ENCODE data around the gene SMPD3.
A peak's percentile ranks its signal among the peaks of the same experiment; 100 is the strongest.

SMPD3 gene

DNA sequence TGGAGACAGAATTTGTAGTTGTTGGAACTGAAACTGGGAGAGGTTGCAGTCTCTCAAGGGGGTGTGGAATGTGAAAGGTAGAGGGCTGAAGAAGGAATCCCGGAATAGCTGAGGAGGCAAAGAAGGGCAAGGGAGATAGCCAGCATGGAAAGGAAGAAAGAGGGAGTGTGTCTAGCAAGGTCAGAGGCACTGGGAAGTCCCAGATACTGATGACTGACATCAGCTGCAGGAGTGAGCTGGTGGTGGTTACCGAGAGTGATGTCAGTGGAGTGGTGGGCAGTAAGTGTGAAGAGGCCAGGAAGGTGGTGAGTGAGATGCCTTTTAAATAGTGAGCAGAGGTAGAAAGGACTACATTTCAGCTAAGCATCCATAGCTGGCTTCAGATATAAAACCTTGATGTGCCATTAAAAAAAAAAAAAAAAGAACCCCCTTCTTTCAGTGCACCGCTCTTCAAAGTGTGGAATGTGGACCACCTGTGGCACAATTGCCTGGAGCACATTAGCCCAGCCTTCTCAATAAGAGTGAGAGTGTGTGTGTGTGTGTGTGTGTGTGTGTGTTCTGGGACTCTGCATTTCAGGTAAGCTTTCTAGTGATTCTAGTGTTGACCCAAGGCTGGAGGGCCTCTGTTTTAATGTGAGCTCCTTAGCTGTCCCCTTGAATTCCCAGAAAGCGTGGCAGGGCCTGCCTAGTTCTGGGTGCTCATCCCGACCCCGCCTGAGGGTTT is 129.0 kb downstream of the SMPD3 start:
- DNase-seq, result no peak

DNA sequence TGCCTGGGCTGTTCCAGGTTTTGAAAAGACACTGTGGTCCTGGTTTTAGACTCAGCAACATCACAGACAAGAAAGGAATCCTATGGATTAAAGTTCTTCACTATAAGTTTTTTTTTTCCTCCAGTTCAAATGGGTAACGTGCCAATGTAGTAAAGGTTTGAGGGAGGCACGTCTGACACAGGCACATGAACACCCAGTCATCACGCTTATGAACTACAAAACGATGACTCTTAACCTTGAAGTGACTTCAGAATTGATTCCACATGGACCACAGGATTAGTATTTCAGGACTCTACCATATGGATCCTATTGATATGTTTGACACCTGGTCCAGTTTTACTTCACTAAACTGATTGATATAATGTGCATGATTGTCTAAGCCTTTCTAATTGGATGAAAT is 135.2 kb downstream of the SMPD3 start:
- DNase-seq, result no peak

DNA sequence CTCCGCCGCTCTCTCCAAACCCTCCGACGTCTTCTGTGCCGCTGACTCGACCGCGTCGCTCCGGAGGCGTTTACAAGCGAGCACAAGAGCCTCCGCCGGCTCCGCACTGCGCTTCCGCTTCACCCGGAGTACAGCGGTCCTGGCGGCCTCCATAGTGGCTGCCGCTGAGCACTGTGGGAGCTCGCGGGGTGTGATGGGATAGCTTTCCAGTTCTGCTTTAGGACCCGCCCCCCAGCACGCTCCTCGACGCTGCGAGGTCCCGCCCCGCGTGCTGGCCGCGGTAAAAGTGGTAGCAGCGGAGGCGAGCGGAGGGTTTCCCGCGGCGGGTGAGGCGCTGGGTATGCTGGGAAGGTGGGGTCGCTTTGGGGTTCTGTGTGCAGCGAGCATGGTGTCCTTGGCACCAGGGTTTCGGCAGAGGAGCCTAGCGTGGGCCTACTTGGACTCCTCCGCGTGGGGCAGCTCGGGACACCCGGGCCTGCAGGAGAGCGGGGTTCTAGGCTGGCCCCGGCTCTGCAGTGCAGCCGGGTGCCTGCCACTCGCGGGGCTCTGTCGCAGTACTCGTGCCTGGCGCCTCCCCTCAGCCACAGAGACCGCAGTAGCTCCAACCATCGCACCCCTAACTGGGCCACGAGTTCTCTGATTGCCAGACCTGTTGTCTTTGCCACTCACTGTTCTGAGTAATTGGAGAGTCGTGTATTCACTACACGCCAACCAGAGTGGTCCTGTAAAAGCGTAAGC is 137.4 kb downstream of the SMPD3 start, which contains the start of the genes PRMT7 and SLC7A6OS:
Gene PRMT7, plus strand, starts transcription at position 246 of the 738 bp plus-strand sequence. CDS start 4,961 bp downstream, outside the sequence.
Gene SLC7A6OS, minus strand, starts transcription at position 173 of the 738 bp plus-strand sequence. Its CDS starts 20 bp downstream, at position 153.
- DNase-seq, result peak; percentile 95

DNA sequence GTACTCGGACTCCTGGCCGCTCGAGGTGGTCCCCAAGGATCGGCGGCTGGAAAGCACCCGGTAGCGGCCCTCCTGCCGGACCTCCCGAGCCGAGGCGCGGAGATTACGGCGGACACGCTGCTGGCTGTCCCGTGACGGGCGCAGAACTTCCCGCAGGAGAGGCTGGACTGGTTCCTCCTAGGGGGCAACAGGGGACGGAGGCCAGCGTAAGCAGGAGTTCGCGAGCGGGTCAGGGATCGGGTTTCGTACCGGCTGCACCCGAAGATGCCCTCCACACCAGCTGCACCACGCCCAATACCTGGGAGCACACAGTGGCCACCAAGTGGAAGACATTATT is 137.9 kb downstream of the SMPD3 start:
- no peak for DNase-seq

DNA sequence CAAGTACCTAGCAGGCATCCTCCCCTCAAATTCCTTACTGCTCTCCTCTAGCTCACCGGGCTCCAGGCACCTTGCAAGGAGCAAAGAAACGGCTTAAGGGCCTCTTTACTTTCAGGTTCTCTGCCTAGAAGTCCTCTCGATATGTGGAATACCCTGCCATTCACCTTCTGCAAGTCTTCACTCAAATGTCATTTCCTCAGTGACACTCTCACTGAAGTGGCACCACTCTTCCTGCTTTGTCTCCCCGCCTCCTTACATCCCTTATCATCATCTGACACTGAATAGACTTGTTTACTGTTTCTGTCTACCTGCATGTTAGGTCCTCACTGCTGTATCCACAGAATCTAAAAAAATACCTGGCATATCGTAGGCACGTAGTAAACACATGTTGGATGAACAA is 138.5 kb downstream of the SMPD3 start:
- no peak for DNase-seq
